ENCODE measurements around the gene YDJC. TPM values are rescaled to one million over a fixed set of nuclear protein-coding genes. Genes with fewer than 3 reads are reported as not detected.
"Not testable (repeated sequence)": the region's sequence is repeated elsewhere in the genome, so short reads cannot be mapped to it uniquely, and the experiment has no call there.

YDJC gene
- total RNA-seq, 2 donors from 2014 or later, result 45.7 to 63.0 TPM

DNA sequence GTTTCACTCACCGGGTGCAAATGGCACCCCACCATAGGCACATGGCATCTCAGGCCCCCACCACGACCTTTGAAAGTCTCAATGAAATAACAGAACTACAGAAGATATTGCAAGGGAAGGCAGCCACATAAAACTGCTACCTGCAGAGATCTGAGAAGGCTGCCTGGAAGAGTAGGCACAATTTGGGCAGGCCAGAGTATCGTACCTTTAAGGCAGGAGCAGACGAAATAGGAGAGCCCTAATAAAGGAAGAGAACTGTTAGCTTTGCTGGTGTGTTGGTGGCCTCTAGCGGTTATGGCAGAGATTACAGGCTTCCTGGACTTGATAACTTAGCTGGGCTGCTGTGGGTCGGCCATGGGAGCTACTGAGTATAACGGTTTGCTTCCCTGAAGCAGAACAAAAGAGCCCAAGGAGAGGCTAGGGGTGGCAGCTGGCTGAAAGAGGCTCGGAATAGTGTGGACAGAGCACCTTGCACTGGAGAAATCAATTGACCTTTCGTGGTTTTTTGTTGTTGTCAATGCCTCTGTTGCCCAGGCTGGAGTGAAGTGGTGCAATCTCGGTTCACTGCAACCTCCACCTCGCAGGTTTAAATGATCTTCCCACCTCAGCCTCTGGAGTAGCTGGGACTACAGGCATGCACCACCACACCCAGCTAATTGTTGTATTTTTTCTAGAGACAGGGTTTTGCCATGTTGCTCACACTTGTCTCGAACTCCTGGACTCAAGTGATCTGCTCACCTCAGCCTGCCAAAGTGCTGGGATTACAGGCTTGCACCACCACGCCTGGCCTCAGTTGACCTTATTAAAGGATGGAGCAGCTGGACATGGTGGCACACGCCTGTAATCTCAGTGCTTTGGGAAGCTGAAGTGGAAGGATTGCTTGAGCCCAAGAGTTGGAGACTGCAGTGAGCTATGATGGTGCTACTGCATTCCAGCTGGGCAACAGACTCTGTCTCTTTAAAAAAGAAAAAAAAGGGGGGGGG, 17.1 kb upstream of the YDJC start:
- peak; percentile 31 for ATAC-seq
- Histone ChIP-seq H3K4me1 (peaks cover 41% of the 10 kb centered on the region), H3K27ac (no peak overlapping the region), H3K27me3 (no peaks in the 10 kb centered on the region), H3K36me3 (replicated peaks in 1 of 2; ENCODE audit: insufficient read depth in 1 of 2, low read depth in 2 of 2) (peaks cover 0 to 2% of the 10 kb centered on the region in 2 donors), H3K9me3 (no peaks in the 10 kb centered on the region), H3K4me3 (no peak overlapping the region)
- DNase-seq, result peak; percentile 85 to 88 (median 87)
- TF ChIP-seq POLR2A (IDR thresholded peaks at IDR 0.05), result no peak
- peak; percentile 67 to 88 (median 84) for TF ChIP-seq CTCF (IDR thresholded peaks at IDR 0.05)
- 42 to 43% methylated on average over 14 of the region's 14 CpGs for WGBS, 2 donors
- intact Hi-C loops (cut with DNase I), result no loop called here

GRCh38 chr22:21645513-21645912, 15.7 kb upstream of the YDJC start:
- H3K27ac ChIP-seq; H3K27me3 ChIP-seq; ATAC-seq; H3K9me3 ChIP-seq; DNase-seq; intact Hi-C loops (cut with DNase I); H3K4me3 ChIP-seq; H3K36me3 ChIP-seq (replicated peaks in 1 of 2; ENCODE audit: insufficient read depth in 1 of 2, low read depth in 2 of 2): not testable (repeated sequence)
- WGBS, 2 donors, result 73 to 85% methylated on average over 6 of the region's 6 CpGs
- H3K4me1 ChIP-seq, result peaks cover 38% of the 10 kb centered on the region

DNA sequence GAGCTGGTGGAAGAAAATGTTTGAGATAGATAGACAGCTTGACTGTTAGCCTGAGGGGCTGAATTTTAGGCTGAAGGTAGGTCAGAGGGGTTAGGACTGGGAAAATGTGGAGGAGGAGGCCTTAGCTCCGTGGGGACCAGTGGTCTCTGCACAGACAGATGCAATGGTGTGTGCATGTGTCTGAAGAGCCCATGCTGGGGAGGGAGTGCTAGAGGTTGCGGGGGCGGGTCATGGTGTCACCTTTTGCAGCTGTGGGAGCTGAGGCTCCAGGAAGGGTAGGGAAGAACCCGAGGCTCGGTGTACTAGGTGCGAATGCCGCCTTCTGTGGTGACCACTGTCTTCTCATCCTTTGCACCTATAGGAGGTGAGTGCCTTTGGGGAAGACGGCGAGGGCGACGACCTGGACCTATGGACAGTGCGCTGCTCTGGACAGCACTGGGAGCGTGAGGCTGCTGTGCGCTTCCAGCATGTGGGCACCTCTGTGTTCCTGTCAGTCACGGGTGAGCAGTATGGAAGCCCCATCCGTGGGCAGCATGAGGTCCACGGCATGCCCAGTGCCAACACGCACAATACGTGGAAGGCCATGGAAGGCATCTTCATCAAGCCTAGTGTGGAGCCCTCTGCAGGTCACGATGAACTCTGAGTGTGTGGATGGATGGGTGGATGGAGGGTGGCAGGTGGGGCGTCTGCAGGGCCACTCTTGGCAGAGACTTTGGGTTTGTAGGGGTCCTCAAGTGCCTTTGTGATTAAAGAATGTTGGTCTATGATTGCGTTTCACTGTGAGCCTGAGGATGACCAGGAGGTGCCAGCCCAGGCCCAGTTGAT, 13.9 kb upstream of the YDJC start:
- Histone ChIP-seq H3K9me3 (no peaks in the 10 kb centered on the region), H3K36me3 (replicated peaks in 1 of 2; ENCODE audit: insufficient read depth in 1 of 2, low read depth in 2 of 2) (peaks cover 0 to 2% of the 10 kb centered on the region in 2 donors), H3K27ac (no peak overlapping the region), H3K4me1 (peaks cover 38% of the 10 kb centered on the region), H3K27me3 (no peaks in the 10 kb centered on the region), H3K4me3 (no peak overlapping the region)
- intact Hi-C loops (cut with DNase I), result no loop called here
- TF ChIP-seq POLR2A (IDR thresholded peaks at IDR 0.05) (no peak), CTCF (IDR thresholded peaks at IDR 0.05) (peak in 2 of 7 experiments; percentile 2 to 11)
- DNase-seq, result peak in 1 of 4 donors; percentile 24
- no peak for ATAC-seq
- 59 to 62% methylated on average over 16 to 22 of the region's 22 CpGs for WGBS, 2 donors

- Histone ChIP-seq H3K27ac (peak overlapping the region; percentile 64 to 89 (median 79)), H3K27me3 (no peaks in the 10 kb centered on the region), H3K4me3 (peak overlapping the region; percentile 83 to 93), H3K4me1 (peaks cover 38% of the 10 kb centered on the region), H3K36me3 (replicated peaks in 1 of 2; ENCODE audit: insufficient read depth in 1 of 2, low read depth in 2 of 2) (peaks cover 0 to 2% of the 10 kb centered on the region in 2 donors), H3K9me3 (no peaks in the 10 kb centered on the region)
- no peak for TF ChIP-seq POLR2A (IDR thresholded peaks at IDR 0.05)
- TF ChIP-seq CTCF (IDR thresholded peaks at IDR 0.05), result peak in 6 of 7 experiments; percentile 27 to 57 (median 53)
- ATAC-seq, result peak; percentile 21
- peak; percentile 64 to 67 (median 66) for DNase-seq
- intact Hi-C loops (cut with DNase I), result no loop called here
- WGBS, 2 donors, result 0% methylated on average over 3 to 54 of the region's 56 CpGs
These were observed 13.0 kb upstream of the YDJC start for GRCh38 chr22:21642584-21643448.
